H9 (cell line): Measurements from ENCODE around the gene ZNF202. TPM values are rescaled to one million over a fixed set of nuclear protein-coding genes. Genes with fewer than 3 reads are reported as not detected.

Experiments used
- DNase-seq: peaks from one replicate; pipeline ENCODE4 v3.0.0-alpha.2; 2017
- H2AFZ ChIP-seq: one replicate; pipeline ENCODE4 v1.6.1; 2013; ENCODE audit warnings: mild to moderate bottlenecking, low read length, control low read depth, moderate library complexity
- H2AK5ac ChIP-seq: 2 replicates; pipeline ENCODE4 v1.6.1; 2013; ENCODE audit warnings: low read length, control low read depth, mixed read lengths; ENCODE audit not compliant: insufficient read length
- H2BK120ac ChIP-seq: one replicate; pipeline ENCODE4 v1.6.1; 2013; ENCODE audit warnings: low read depth, mild to moderate bottlenecking, low read length, control low read depth, inconsistent platforms; ENCODE audit not compliant: poor library complexity, severe bottlenecking
- H2BK12ac ChIP-seq: 2 replicates; pipeline ENCODE4 v1.6.1; 2013; ENCODE audit warnings: low read length, control low read depth, mixed read lengths, low read depth; ENCODE audit not compliant: insufficient read length
- H2BK15ac ChIP-seq: 2 replicates; pipeline ENCODE4 v1.6.1; 2013; ENCODE audit warnings: low read depth, low read length, control low read depth
- H2BK20ac ChIP-seq: one replicate; pipeline ENCODE4 v1.6.1; 2013; ENCODE audit warnings: low read depth, mild to moderate bottlenecking, low read length, control low read depth, inconsistent platforms; ENCODE audit not compliant: poor library complexity, severe bottlenecking
- H2BK5ac ChIP-seq: 2 replicates; pipeline ENCODE4 v1.6.1; 2013; ENCODE audit warnings: low read length, control low read depth, mixed read lengths; ENCODE audit not compliant: insufficient read length
- H3K14ac ChIP-seq: 2 replicates; pipeline ENCODE4 v1.6.1; 2013; ENCODE audit warnings: low read length, control low read depth; ENCODE audit not compliant: insufficient read depth
- H3K18ac ChIP-seq: 2 replicates; pipeline ENCODE4 v1.6.1; 2013; ENCODE audit warnings: low read depth, mild to moderate bottlenecking, mixed read lengths, low read length, control low read depth; ENCODE audit not compliant: insufficient read length
- H3K23ac ChIP-seq: 2 replicates; pipeline ENCODE4 v1.6.1; 2013; ENCODE audit warnings: low read length, control low read depth, mixed read lengths, low read depth; ENCODE audit not compliant: insufficient read length
- H3K23me2 ChIP-seq: 2 replicates; pipeline ENCODE4 v1.6.1; 2013; ENCODE audit warnings: low read depth, mild to moderate bottlenecking, mixed read lengths, low read length, control low read depth; ENCODE audit not compliant: insufficient read length, poor library complexity, severe bottlenecking
- H3K27ac ChIP-seq: 2 replicates; pipeline ENCODE4 v1.5.1; 2013; ENCODE audit warnings: low read length, control low read depth, mixed read lengths, low read depth; ENCODE audit not compliant: insufficient read length
- H3K27me3 ChIP-seq: 2 replicates; pipeline ENCODE4 v1.6.1; 2013; ENCODE audit warnings: low read length, control low read depth, inconsistent platforms; ENCODE audit not compliant: insufficient read depth
- H3K4ac ChIP-seq: 2 replicates; pipeline ENCODE4 v1.6.1; 2013; ENCODE audit warnings: low read depth, mild to moderate bottlenecking, control low read depth, inconsistent platforms, low read length, moderate library complexity
- H3K4me1 ChIP-seq: 2 replicates; pipeline ENCODE4 v1.6.1; 2013; ENCODE audit warnings: low read length, control low read depth, inconsistent platforms; ENCODE audit not compliant: insufficient read depth
- H3K4me2 ChIP-seq: 2 replicates; pipeline ENCODE4 v1.6.1; 2013; ENCODE audit warnings: low read length, control low read depth, mixed read lengths; ENCODE audit not compliant: insufficient read length, insufficient read depth
- H3K56ac ChIP-seq: 2 replicates; pipeline ENCODE4 v1.6.1; 2013; ENCODE audit warnings: low read depth, mild to moderate bottlenecking, mixed read lengths, low read length, control low read depth; ENCODE audit not compliant: insufficient read length
- H3K79me1 ChIP-seq: 2 replicates; pipeline ENCODE4 v1.6.1; 2013; ENCODE audit warnings: low read depth, mild to moderate bottlenecking, moderate library complexity, low read length, control low read depth, inconsistent platforms; ENCODE audit not compliant: insufficient read depth, poor library complexity, severe bottlenecking
- H3K79me2 ChIP-seq: 2 replicates; pipeline ENCODE4 v1.6.1; 2013; ENCODE audit warnings: low read length, control low read depth, inconsistent platforms; ENCODE audit not compliant: insufficient read depth
- H3K9ac ChIP-seq: 2 replicates; pipeline ENCODE4 v1.6.1; 2013; ENCODE audit warnings: low read length, control low read depth, mixed read lengths; ENCODE audit not compliant: insufficient read length; ENCODE audit errors: extremely low read depth
- H3K9me3 ChIP-seq: one replicate; pipeline ENCODE4 v1.6.1; 2013; ENCODE audit warnings: low read depth, low read length, inconsistent platforms; ENCODE audit not compliant: control insufficient read depth
- H3T11ph ChIP-seq: one replicate; pipeline ENCODE4 v1.6.1; 2013; ENCODE audit warnings: mild to moderate bottlenecking, low read length, control low read depth, inconsistent platforms
- H4K20me1 ChIP-seq: one replicate; pipeline ENCODE4 v1.6.1; 2013; ENCODE audit not compliant: control insufficient read depth, insufficient read length, insufficient read depth
- H4K5ac ChIP-seq: 2 replicates; pipeline ENCODE4 v1.6.1; 2013; ENCODE audit warnings: low read depth, mild to moderate bottlenecking, mixed read lengths, low read length, control low read depth; ENCODE audit not compliant: insufficient read length
- H4K8ac ChIP-seq: replicated peaks from 2 replicates; pipeline ENCODE4 v1.6.1; 2013; ENCODE audit warnings: low read length, control low read depth, mixed read lengths, low read depth; ENCODE audit not compliant: insufficient read length
- H4K91ac ChIP-seq: 2 replicates; pipeline ENCODE4 v1.6.1; 2013; ENCODE audit warnings: low read depth, mild to moderate bottlenecking, moderate library complexity, mixed read lengths, low read length, control low read depth; ENCODE audit not compliant: insufficient read length
- H3K27ac Mint-ChIP-seq, 3 experiments: 2 replicates in 2 of 3; 3 replicates in 1 of 3; pipeline ENCODE4 v1.8.0; 2020 to 2021; ENCODE audit warnings: mixed read lengths in 3 of 3, mild to moderate bottlenecking in 1 of 3, moderate library complexity in 1 of 3
- H3K27me3 Mint-ChIP-seq: 2 replicates; pipeline ENCODE4 v1.8.0; 2021; ENCODE audit warnings: low read depth, mild to moderate bottlenecking, moderate library complexity, mixed read lengths
- H3K36me3 Mint-ChIP-seq, 3 experiments: 2 replicates in 2 of 3; 3 replicates in 1 of 3; pipeline ENCODE4 v1.8.0; 2020 to 2021; ENCODE audit warnings: low read depth in 3 of 3, mixed read lengths in 3 of 3; ENCODE audit not compliant: insufficient read depth in 1 of 3
- H3K4me1 Mint-ChIP-seq, 2 experiments: 2 replicates each; pipeline ENCODE4 v1.8.0; 2020; ENCODE audit warnings: mixed read lengths in 2 of 2
- H3K4me3 Mint-ChIP-seq, 2 experiments: 2 replicates in 1 of 2; 3 replicates in 1 of 2; pipeline ENCODE4 v1.8.0; 2020 to 2021; ENCODE audit warnings: mild to moderate bottlenecking in 2 of 2, mixed read lengths in 2 of 2, moderate library complexity in 1 of 2
- H3K9me3 Mint-ChIP-seq, 2 experiments: 2 replicates in 1 of 2; 3 replicates in 1 of 2; pipeline ENCODE4 v1.8.0; 2020; ENCODE audit warnings: mild to moderate bottlenecking in 2 of 2, mixed read lengths in 2 of 2, moderate library complexity in 1 of 2
- WGBS: extraction: QIAGEN DNeasy Blood & Tissue Kit; methylation state at CpG from one replicate; pipeline ENCODE4 v1.1.7; 2013; ENCODE audit warnings: missing lambda C conversion rate, low lambda C conversion rate, mixed read lengths; ENCODE audit not compliant: insufficient read length; ENCODE audit errors: extremely low coverage; 5-methylcytosine and 5-hydroxymethylcytosine counted together
- total RNA-seq: library from RNA; stranded (reverse); gene quantifications from 2 replicates; pipeline ENCODE4 v1.2.1, GENCODE V29; 2021
- TF ChIP-seq, protein P1 (sequence below): fragments of 200-600 bp; sonication (generic); conservative IDR thresholded peaks from 3 replicates; pipeline ENCODE4 v1.8.0; 2021; ENCODE audit warnings: antibody characterized with exemption, mild to moderate bottlenecking

Gene ZNF202
- total RNA-seq, 1 experiment from 2014 or later: 49.2 TPM

GRCh38 chr11:123700772-123701171 is 40.7 kb downstream of the ZNF202 start:
- H3K18ac ChIP-seq: no peak overlapping the region
- no peak overlapping the region for H4K91ac ChIP-seq
- H2BK120ac ChIP-seq: no peak overlapping the region
- H3K79me1 ChIP-seq: no peaks in the 10 kb centered on the region
- H2BK20ac ChIP-seq: no peak overlapping the region
- no peaks in the 10 kb centered on the region for H3K36me3 Mint-ChIP-seq
- no peak overlapping the region for H2BK15ac ChIP-seq
- no peak overlapping the region for H3K4me2 ChIP-seq
- H3K27me3 ChIP-seq: no peaks in the 10 kb centered on the region
- H3K27ac ChIP-seq: no peak overlapping the region
- H3K4me1 ChIP-seq: no peaks in the 10 kb centered on the region
- H3K23ac ChIP-seq: no peak overlapping the region
- no peak overlapping the region for H3K14ac ChIP-seq
- no peaks in the 10 kb centered on the region for H3K23me2 ChIP-seq
- TF ChIP-seq, protein P1, sequence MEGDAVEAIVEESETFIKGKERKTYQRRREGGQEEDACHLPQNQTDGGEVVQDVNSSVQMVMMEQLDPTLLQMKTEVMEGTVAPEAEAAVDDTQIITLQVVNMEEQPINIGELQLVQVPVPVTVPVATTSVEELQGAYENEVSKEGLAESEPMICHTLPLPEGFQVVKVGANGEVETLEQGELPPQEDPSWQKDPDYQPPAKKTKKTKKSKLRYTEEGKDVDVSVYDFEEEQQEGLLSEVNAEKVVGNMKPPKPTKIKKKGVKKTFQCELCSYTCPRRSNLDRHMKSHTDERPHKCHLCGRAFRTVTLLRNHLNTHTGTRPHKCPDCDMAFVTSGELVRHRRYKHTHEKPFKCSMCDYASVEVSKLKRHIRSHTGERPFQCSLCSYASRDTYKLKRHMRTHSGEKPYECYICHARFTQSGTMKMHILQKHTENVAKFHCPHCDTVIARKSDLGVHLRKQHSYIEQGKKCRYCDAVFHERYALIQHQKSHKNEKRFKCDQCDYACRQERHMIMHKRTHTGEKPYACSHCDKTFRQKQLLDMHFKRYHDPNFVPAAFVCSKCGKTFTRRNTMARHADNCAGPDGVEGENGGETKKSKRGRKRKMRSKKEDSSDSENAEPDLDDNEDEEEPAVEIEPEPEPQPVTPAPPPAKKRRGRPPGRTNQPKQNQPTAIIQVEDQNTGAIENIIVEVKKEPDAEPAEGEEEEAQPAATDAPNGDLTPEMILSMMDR: no peak
- H3K79me2 ChIP-seq: no peaks in the 10 kb centered on the region
- H3K27me3 Mint-ChIP-seq: peaks cover 6% of the 10 kb centered on the region; the same call in 1 of the 2 replicates
- no peak overlapping the region for H3K9ac ChIP-seq
- H2BK12ac ChIP-seq: no peak overlapping the region
- H4K8ac ChIP-seq: no peak overlapping the region
- no peak overlapping the region for H3K56ac ChIP-seq
- H3K4me1 Mint-ChIP-seq: no peaks in the 10 kb centered on the region
- H2AFZ ChIP-seq: no peak overlapping the region
- H3K9me3 Mint-ChIP-seq: no peaks in the 10 kb centered on the region
- no CpG with 5 or more reads among the region's 3 CpGs for WGBS
- no peak overlapping the region for H2BK5ac ChIP-seq
- H4K20me1 ChIP-seq: no peaks in the 10 kb centered on the region
- no peak overlapping the region for H2AK5ac ChIP-seq
- no peak overlapping the region for H4K5ac ChIP-seq
- no peaks in the 10 kb centered on the region for H3K9me3 ChIP-seq
- H3T11ph ChIP-seq: no peak overlapping the region
- H3K27ac Mint-ChIP-seq: peak overlapping the region in 2 of 3 experiments; percentile 39 to 46; a peak in 1 of 7 replicates
- no peak for DNase-seq
- no peak overlapping the region for H3K4ac ChIP-seq
- H3K4me3 Mint-ChIP-seq: no peak overlapping the region
